GM23338 (cell line): Measurements from ENCODE around the gene DNAJA3. TPM values are rescaled to one million over a fixed set of nuclear protein-coding genes. Genes with fewer than 3 reads are reported as not detected.

Experiments
- ATAC-seq: fragments of 200-7000 bp; cut with Tn5 transposase; 3 replicates; pipeline ENCODE4 v1.9.1; 2020
- DNase-seq: peaks from one replicate; pipeline ENCODE4 v3.0.0-alpha.2; 2015; ENCODE audit warnings: low spot score
- H2AFZ ChIP-seq: fragments of 200-600 bp; sonication (generic); 2 replicates; pipeline ENCODE4 v1.8.0; 2016; ENCODE audit warnings: antibody characterized with exemption, mild to moderate bottlenecking, moderate library complexity
- H3F3A ChIP-seq: fragments of 200-600 bp; sonication (generic); replicated peaks from 2 replicates; pipeline ENCODE4 v1.8.0; 2017; ENCODE audit warnings: antibody characterized with exemption, mixed run types, low read depth
- H3K27ac ChIP-seq: fragments of 200-600 bp; sonication (generic); 2 replicates; pipeline ENCODE4 v1.6.1; 2016; ENCODE audit warnings: low read depth
- H3K27me3 ChIP-seq: fragments of 200-600 bp; sonication (generic); 2 replicates; pipeline ENCODE4 v1.8.0; 2016; ENCODE audit warnings: mild to moderate bottlenecking, mixed run types, moderate library complexity; ENCODE audit not compliant: insufficient read depth
- H3K36me3 ChIP-seq: fragments of 200-600 bp; sonication (generic); 2 replicates; pipeline ENCODE4 v1.8.0; 2016; ENCODE audit warnings: mild to moderate bottlenecking; ENCODE audit not compliant: insufficient read depth
- H3K4me1 ChIP-seq: fragments of 200-600 bp; sonication (generic); 2 replicates; pipeline ENCODE4 v1.8.0; 2016; ENCODE audit warnings: mild to moderate bottlenecking, moderate library complexity; ENCODE audit not compliant: insufficient read depth
- H3K4me2 ChIP-seq: fragments of 200-600 bp; sonication (generic); 2 replicates; pipeline ENCODE4 v1.7.1; 2017; ENCODE audit warnings: mixed run types
- H3K4me3 ChIP-seq: fragments of 200-600 bp; sonication (generic); 2 replicates; pipeline ENCODE4 v1.6.1; 2016; ENCODE audit warnings: mixed run types
- H3K79me2 ChIP-seq: fragments of 200-600 bp; sonication (generic); replicated peaks from 2 replicates; pipeline ENCODE4 v1.8.0; 2017; ENCODE audit warnings: mild to moderate bottlenecking; ENCODE audit not compliant: insufficient read depth
- H3K9me2 ChIP-seq: fragments of 200-600 bp; sonication (generic); 2 replicates; pipeline ENCODE4 v1.8.0; 2017; ENCODE audit not compliant: insufficient read depth
- H4K20me1 ChIP-seq: fragments of 200-600 bp; sonication (generic); replicated peaks from 2 replicates; pipeline ENCODE4 v1.8.0; 2017; ENCODE audit warnings: mild to moderate bottlenecking; ENCODE audit not compliant: insufficient read depth
- H3K27ac Mint-ChIP-seq: 2 replicates; pipeline ENCODE4 v1.8.0; 2020; ENCODE audit warnings: inconsistent platforms, mild to moderate bottlenecking, moderate library complexity, mixed read lengths
- H3K27me3 Mint-ChIP-seq: 3 replicates; pipeline ENCODE4 v1.8.0; 2022; ENCODE audit warnings: low read depth, mild to moderate bottlenecking, moderate library complexity, mixed read lengths, inconsistent platforms; ENCODE audit not compliant: insufficient read depth, poor library complexity
- H3K36me3 Mint-ChIP-seq: 3 replicates; pipeline ENCODE4 v1.8.0; 2021; ENCODE audit warnings: low read depth, mild to moderate bottlenecking, inconsistent platforms, moderate library complexity, mixed read lengths
- H3K4me1 Mint-ChIP-seq: 3 replicates; pipeline ENCODE4 v1.8.0; 2020; ENCODE audit warnings: mild to moderate bottlenecking, inconsistent platforms, mixed read lengths
- H3K4me3 Mint-ChIP-seq: 3 replicates; pipeline ENCODE4 v1.8.0; 2021; ENCODE audit warnings: moderate library complexity, mild to moderate bottlenecking, inconsistent platforms, mixed read lengths
- H3K9me3 Mint-ChIP-seq: 3 replicates; pipeline ENCODE4 v1.8.0; 2020; ENCODE audit warnings: moderate library complexity, mild to moderate bottlenecking, inconsistent platforms, mixed read lengths
- CREB1 ChIP-seq: fragments of 250-450 bp; sonication (Bioruptor Pico); IDR thresholded peaks from 2 replicates; pipeline ENCODE4 v1.5.0; 2020; ENCODE audit warnings: low read depth, mild to moderate bottlenecking, moderate library complexity
- EZH2 ChIP-seq: fragments of 200-600 bp; sonication (generic); IDR thresholded peaks from one replicate; pipeline ENCODE4 v1.8.0; 2017; ENCODE audit warnings: antibody characterized with exemption, mild to moderate bottlenecking, low read depth; ENCODE audit not compliant: unreplicated experiment
- EZH2phosphoT487 ChIP-seq: fragments of 200-600 bp; sonication (generic); IDR thresholded peaks from one replicate; pipeline ENCODE4 v1.8.1; 2018; ENCODE audit warnings: antibody characterized with exemption; ENCODE audit not compliant: unreplicated experiment
- JUNB ChIP-seq: IDR thresholded peaks from one replicate; pipeline ENCODE4 v1.6.1; 2016; ENCODE audit warnings: antibody characterized with exemption; ENCODE audit not compliant: unreplicated experiment
- NANOG ChIP-seq: IDR thresholded peaks from 2 replicates; pipeline ENCODE4 v1.6.1; 2016; ENCODE audit warnings: antibody characterized with exemption, borderline replicate concordance
- POLR2AphosphoS5 ChIP-seq: IDR thresholded peaks from 2 replicates; pipeline ENCODE4 v1.6.1; 2016; ENCODE audit warnings: antibody characterized with exemption, low read depth
- STAT1 ChIP-seq: IDR thresholded peaks from one replicate; pipeline ENCODE4 v1.6.1; 2016; ENCODE audit warnings: antibody characterized with exemption; ENCODE audit not compliant: unreplicated experiment
- ZNF114 ChIP-seq: fragments of 250-450 bp; sonication (Bioruptor Pico); IDR thresholded peaks from 2 replicates; pipeline ENCODE4 v1.5.0; 2020; ENCODE audit warnings: mild to moderate bottlenecking, moderate library complexity
- ZNF331 ChIP-seq: fragments of 250-450 bp; sonication (Bioruptor Pico); IDR thresholded peaks from 2 replicates; pipeline ENCODE4 v1.5.0; 2020; ENCODE audit warnings: low read depth, mild to moderate bottlenecking, moderate library complexity
- polyA plus RNA-seq: library from polyadenylated mRNA; unstranded; fragments of >200 nt; fragmentation: Nextera tagmentation; extraction: Ambion mirVana; gene quantifications from 2 replicates; pipeline ENCODE4 v1.2.1, GENCODE V29; 2016
- total RNA-seq: library from RNA; depleted of rRNA; stranded (reverse); fragments of >200 nt; shearing (Covaris generic); gene quantifications from 2 replicates; pipeline ENCODE4 v1.2.3, GENCODE V29; 2014
- TF ChIP-seq, protein P1 (sequence below): IDR thresholded peaks from 2 replicates; pipeline ENCODE4 v1.6.1; 2016; ENCODE audit warnings: antibody characterized with exemption
- TF ChIP-seq, protein P2 (sequence below): fragments of 250-450 bp; sonication (Bioruptor Pico); IDR thresholded peaks from 2 replicates; pipeline ENCODE4 v1.5.0; 2020; ENCODE audit warnings: mild to moderate bottlenecking, moderate library complexity
- TF ChIP-seq, protein P3 (sequence below), 2 experiments: fragments of 200-600 bp in 1 of 2; sonication (generic) in 1 of 2; conservative IDR thresholded peaks; 2 replicates each; pipeline versions ENCODE4 v1.5.1 to v1.6.1; 2016 to 2017; ENCODE audit warnings: antibody characterized with exemption in 2 of 2, low read depth in 2 of 2, mild to moderate bottlenecking in 2 of 2, moderate library complexity in 1 of 2
- TF ChIP-seq, protein P4 (sequence below): IDR thresholded peaks from one replicate; pipeline ENCODE4 v1.6.1; 2018; ENCODE audit warnings: antibody characterized with exemption; ENCODE audit not compliant: unreplicated experiment

The DNAJA3 gene
- total and polyA plus RNA-seq, 2 experiments from 2014 or later, result 56.3 to 75.5 TPM

DNA sequence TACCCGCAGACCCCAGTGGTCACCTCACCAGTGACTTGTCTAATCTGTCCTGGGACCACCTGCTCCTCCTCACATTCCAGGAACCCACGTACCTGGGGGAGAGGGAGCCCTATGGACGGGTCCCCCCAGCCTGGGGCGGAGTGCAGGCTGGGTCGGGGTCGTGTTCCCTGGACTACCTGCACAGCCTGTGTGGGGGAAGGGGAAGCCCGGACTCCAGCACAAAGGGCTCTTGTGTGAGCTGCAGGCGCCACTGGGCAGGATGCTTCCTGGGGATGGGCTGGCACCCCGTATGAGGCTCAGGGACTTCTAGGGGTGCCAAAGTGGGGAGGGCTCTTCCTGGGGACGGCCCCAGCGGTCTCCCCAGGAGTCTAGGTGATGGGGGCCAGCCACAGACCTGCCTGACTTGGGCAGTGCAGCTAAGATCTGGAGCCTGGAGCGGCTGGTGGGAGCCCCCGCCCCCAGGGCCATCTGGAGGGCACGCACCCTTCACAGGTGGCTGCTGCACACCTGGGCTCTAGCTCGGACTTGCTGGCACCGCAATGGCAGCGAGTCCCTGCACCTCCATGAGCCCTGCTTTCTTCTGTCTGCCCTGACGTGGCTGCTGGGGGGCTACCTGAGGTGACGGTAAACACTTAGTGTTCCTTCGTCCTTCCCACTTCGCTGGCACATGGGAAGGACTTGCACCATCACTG lies 46.5 kb upstream of the DNAJA3 start:
- Histone ChIP-seq H3K79me2 (peaks cover 7% of the 10 kb centered on the region), H2AFZ (no peak overlapping the region), H3K4me3 (no peak overlapping the region), H3F3A (0 out of 2 replicates have a peak, but pooled peaks cover 6% of the 10 kb centered on the region), H4K20me1 (no peaks in the 10 kb centered on the region; the same call in 1 of the 2 replicates), H3K27me3 (no peaks in the 10 kb centered on the region), H3K9me2 (no peaks in the 10 kb centered on the region), H3K36me3 (no peaks in the 10 kb centered on the region), H3K4me1 (peaks cover 35% of the 10 kb centered on the region), H3K27ac (no peak overlapping the region), H3K4me2 (no peak overlapping the region)
- TF ChIP-seq JUNB (no peak), ZNF114 (no peak), ZNF331 (CRISPR knock-in tag) (no peak), EZH2phosphoT487 (no peak), CREB1 (CRISPR knock-in tag) (no peak), NANOG (no peak), POLR2AphosphoS5 (no peak), EZH2 (no peak), STAT1 (no peak)
- TF ChIP-seq, protein P1, sequence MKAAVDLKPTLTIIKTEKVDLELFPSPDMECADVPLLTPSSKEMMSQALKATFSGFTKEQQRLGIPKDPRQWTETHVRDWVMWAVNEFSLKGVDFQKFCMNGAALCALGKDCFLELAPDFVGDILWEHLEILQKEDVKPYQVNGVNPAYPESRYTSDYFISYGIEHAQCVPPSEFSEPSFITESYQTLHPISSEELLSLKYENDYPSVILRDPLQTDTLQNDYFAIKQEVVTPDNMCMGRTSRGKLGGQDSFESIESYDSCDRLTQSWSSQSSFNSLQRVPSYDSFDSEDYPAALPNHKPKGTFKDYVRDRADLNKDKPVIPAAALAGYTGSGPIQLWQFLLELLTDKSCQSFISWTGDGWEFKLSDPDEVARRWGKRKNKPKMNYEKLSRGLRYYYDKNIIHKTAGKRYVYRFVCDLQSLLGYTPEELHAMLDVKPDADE, result no peak
- TF ChIP-seq, protein P2, sequence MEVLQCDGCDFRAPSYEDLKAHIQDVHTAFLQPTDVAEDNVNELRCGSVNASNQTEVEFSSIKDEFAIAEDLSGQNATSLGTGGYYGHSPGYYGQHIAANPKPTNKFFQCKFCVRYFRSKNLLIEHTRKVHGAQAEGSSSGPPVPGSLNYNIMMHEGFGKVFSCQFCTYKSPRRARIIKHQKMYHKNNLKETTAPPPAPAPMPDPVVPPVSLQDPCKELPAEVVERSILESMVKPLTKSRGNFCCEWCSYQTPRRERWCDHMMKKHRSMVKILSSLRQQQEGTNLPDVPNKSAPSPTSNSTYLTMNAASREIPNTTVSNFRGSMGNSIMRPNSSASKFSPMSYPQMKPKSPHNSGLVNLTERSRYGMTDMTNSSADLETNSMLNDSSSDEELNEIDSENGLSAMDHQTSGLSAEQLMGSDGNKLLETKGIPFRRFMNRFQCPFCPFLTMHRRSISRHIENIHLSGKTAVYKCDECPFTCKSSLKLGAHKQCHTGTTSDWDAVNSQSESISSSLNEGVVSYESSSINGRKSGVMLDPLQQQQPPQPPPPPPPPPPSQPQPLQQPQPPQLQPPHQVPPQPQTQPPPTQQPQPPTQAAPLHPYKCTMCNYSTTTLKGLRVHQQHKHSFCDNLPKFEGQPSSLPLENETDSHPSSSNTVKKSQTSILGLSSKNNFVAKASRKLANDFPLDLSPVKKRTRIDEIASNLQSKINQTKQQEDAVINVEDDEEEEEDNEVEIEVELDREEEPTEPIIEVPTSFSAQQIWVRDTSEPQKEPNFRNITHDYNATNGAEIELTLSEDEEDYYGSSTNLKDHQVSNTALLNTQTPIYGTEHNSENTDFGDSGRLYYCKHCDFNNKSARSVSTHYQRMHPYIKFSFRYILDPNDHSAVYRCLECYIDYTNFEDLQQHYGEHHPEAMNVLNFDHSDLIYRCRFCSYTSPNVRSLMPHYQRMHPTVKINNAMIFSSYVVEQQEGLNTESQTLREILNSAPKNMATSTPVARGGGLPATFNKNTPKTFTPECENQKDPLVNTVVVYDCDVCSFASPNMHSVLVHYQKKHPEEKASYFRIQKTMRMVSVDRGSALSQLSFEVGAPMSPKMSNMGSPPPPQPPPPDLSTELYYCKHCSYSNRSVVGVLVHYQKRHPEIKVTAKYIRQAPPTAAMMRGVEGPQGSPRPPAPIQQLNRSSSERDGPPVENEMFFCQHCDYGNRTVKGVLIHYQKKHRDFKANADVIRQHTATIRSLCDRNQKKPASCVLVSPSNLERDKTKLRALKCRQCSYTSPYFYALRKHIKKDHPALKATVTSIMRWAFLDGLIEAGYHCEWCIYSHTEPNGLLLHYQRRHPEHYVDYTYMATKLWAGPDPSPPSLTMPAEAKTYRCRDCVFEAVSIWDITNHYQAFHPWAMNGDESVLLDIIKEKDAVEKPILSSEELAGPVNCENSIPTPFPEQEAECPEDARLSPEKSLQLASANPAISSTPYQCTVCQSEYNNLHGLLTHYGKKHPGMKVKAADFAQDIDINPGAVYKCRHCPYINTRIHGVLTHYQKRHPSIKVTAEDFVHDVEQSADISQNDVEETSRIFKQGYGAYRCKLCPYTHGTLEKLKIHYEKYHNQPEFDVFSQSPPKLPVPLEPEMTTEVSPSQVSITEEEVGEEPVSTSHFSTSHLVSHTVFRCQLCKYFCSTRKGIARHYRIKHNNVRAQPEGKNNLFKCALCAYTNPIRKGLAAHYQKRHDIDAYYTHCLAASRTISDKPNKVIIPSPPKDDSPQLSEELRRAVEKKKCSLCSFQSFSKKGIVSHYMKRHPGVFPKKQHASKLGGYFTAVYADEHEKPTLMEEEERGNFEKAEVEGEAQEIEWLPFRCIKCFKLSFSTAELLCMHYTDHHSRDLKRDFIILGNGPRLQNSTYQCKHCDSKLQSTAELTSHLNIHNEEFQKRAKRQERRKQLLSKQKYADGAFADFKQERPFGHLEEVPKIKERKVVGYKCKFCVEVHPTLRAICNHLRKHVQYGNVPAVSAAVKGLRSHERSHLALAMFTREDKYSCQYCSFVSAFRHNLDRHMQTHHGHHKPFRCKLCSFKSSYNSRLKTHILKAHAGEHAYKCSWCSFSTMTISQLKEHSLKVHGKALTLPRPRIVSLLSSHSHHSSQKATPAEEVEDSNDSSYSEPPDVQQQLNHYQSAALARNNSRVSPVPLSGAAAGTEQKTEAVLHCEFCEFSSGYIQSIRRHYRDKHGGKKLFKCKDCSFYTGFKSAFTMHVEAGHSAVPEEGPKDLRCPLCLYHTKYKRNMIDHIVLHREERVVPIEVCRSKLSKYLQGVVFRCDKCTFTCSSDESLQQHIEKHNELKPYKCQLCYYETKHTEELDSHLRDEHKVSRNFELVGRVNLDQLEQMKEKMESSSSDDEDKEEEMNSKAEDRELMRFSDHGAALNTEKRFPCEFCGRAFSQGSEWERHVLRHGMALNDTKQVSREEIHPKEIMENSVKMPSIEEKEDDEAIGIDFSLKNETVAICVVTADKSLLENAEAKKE (CRISPR knock-in tag), result no peak
- TF ChIP-seq, protein P3, sequence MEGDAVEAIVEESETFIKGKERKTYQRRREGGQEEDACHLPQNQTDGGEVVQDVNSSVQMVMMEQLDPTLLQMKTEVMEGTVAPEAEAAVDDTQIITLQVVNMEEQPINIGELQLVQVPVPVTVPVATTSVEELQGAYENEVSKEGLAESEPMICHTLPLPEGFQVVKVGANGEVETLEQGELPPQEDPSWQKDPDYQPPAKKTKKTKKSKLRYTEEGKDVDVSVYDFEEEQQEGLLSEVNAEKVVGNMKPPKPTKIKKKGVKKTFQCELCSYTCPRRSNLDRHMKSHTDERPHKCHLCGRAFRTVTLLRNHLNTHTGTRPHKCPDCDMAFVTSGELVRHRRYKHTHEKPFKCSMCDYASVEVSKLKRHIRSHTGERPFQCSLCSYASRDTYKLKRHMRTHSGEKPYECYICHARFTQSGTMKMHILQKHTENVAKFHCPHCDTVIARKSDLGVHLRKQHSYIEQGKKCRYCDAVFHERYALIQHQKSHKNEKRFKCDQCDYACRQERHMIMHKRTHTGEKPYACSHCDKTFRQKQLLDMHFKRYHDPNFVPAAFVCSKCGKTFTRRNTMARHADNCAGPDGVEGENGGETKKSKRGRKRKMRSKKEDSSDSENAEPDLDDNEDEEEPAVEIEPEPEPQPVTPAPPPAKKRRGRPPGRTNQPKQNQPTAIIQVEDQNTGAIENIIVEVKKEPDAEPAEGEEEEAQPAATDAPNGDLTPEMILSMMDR (conservative IDR thresholded peaks at IDR 0.05; ENCODE audit: low read depth in 2 of 2), result no peak
- TF ChIP-seq, protein P4, sequence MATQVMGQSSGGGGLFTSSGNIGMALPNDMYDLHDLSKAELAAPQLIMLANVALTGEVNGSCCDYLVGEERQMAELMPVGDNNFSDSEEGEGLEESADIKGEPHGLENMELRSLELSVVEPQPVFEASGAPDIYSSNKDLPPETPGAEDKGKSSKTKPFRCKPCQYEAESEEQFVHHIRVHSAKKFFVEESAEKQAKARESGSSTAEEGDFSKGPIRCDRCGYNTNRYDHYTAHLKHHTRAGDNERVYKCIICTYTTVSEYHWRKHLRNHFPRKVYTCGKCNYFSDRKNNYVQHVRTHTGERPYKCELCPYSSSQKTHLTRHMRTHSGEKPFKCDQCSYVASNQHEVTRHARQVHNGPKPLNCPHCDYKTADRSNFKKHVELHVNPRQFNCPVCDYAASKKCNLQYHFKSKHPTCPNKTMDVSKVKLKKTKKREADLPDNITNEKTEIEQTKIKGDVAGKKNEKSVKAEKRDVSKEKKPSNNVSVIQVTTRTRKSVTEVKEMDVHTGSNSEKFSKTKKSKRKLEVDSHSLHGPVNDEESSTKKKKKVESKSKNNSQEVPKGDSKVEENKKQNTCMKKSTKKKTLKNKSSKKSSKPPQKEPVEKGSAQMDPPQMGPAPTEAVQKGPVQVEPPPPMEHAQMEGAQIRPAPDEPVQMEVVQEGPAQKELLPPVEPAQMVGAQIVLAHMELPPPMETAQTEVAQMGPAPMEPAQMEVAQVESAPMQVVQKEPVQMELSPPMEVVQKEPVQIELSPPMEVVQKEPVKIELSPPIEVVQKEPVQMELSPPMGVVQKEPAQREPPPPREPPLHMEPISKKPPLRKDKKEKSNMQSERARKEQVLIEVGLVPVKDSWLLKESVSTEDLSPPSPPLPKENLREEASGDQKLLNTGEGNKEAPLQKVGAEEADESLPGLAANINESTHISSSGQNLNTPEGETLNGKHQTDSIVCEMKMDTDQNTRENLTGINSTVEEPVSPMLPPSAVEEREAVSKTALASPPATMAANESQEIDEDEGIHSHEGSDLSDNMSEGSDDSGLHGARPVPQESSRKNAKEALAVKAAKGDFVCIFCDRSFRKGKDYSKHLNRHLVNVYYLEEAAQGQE, result no peak
- ATAC-seq, result no peak
- H3K9me3 Mint-ChIP-seq, result no peaks in the 10 kb centered on the region
- no peak overlapping the region for H3K27ac Mint-ChIP-seq
- peaks cover 3% of the 10 kb centered on the region; the same call in 2 of the 3 replicates for H3K36me3 Mint-ChIP-seq
- H3K4me3 Mint-ChIP-seq, result no peak overlapping the region
- no peak for DNase-seq
- peaks cover 49% of the 10 kb centered on the region for H3K4me1 Mint-ChIP-seq
- peaks cover 13% of the 10 kb centered on the region for H3K27me3 Mint-ChIP-seq
